HG03103 (cell line): ENCODE measurements around the gene RFX4.
"Not testable (repeated sequence)": the region's sequence is repeated elsewhere in the genome, so short reads cannot be mapped to it uniquely, and the experiment has no call there.

Experiments
- ATAC-seq: cut with Tn5 transposase; IDR thresholded peaks from one replicate; pipeline ENCODE4 v1.9.1; 2021; ENCODE audit warnings: low read depth; ENCODE audit not compliant: unreplicated experiment

The RFX4 gene

DNA sequence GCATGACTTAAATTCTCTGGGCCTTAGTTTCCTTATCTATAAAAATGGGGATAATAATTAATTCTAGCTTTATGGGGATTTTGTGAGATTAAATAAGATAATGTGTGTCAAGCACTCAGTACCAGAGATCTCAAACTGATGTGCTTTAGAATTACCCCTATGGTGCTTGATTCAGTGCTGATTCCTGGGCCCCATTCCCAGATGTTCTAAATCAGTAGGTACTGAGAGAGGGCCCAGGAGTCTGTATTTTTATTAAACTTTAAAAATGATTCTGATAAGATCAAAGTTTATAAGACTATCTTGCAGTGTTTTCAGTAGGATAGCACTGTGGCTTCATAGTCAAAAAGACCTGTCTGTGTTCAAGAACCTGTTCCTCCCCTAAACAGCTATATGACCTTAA, 102.6 kb downstream of the RFX4 start:
- no peak for ATAC-seq

- ATAC-seq: no peak
Observed at GRCh38 chr12:106687672-106688071, 104.9 kb downstream of the RFX4 start.

DNA sequence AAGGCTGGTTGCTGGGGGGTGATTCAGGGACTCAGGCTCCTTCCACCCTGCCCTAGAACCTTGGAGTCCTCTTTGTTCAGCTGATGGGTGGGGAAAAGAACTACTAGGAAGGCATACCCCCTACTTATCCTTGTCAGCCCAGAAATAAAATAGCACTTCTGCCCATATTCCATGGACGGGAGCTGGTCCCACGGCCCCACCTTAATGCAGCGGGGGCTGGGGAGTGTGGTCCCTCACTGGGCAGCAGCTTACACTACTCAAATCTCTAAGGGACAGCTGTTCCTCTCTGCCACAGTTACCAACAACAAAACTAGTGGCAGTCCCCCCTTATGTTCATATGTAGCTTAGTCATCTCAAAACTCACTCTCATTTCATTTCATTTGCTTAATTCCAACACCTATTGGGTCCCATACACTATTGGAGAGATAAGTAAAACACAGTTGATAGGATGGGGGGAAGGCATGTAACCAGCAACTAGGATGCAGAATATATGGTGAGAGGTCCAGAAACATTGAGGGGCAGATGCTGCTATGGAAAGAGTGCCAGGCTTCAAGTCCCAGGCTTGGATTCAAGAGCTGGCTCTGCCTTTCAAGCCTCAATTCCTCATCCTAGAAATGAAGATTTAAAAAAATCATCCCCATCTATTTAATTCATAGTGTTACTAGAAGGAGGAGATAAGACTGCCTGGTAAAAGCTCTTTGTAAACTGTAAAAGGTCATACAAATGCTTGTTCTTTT, 107.9 kb downstream of the RFX4 start:
- no peak for ATAC-seq

- not testable (repeated sequence) for ATAC-seq
Observed at GRCh38 chr12:106692033-106692432, 109.2 kb downstream of the RFX4 start.

GRCh38 chr12:106692896-106693820, 110.4 kb downstream of the RFX4 start:
- ATAC-seq: no peak

GRCh38 chr12:106696071-106696470, 113.3 kb downstream of the RFX4 start:
- no peak for ATAC-seq

- ATAC-seq: no peak
Observed at GRCh38 chr12:106696681-106697417, 114.0 kb downstream of the RFX4 start.

DNA sequence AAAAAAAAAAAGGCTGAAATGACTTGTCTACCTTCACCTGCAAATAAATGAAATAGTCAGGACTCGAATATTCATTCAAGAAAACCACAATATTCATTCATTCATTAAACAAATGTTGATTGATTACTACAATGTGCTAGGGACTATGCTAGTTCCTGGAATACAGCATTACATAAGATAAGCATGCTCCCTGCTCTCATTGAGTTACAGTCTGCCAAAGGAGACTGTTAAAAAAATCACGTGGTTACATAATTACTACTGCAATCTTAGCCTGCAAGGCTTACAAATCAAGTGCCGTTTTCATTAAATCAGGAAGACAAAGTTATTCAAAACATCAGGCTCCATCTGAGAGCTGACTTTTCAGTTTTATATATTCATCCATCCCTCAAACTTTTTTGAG, 121.3 kb downstream of the RFX4 start:
- ATAC-seq: no peak

GRCh38 chr12:106705971-106706370, 123.2 kb downstream of the RFX4 start:
- ATAC-seq: no peak

DNA sequence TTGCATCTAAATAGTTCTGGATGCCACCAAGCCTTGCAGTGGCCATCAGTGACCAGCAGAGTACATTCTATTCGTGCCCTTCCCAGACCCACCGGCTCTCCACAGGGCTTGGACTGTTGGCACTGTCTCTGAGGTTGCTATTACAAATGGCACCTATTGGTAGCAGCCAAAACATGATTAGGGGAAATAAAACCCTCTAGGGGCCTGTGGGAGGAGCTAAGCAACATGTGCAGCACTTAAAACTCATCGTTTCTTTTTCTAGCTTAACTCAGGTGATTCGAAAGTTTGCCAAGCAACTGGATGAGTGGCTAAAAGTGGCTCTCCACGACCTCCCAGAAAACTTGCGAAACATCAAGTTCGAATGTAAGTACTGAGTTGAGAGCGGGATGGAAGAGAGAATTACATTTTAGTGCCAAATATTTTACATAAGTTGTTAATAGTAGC, 126.3 kb downstream of the RFX4 start:
- ATAC-seq: no peak

DNA sequence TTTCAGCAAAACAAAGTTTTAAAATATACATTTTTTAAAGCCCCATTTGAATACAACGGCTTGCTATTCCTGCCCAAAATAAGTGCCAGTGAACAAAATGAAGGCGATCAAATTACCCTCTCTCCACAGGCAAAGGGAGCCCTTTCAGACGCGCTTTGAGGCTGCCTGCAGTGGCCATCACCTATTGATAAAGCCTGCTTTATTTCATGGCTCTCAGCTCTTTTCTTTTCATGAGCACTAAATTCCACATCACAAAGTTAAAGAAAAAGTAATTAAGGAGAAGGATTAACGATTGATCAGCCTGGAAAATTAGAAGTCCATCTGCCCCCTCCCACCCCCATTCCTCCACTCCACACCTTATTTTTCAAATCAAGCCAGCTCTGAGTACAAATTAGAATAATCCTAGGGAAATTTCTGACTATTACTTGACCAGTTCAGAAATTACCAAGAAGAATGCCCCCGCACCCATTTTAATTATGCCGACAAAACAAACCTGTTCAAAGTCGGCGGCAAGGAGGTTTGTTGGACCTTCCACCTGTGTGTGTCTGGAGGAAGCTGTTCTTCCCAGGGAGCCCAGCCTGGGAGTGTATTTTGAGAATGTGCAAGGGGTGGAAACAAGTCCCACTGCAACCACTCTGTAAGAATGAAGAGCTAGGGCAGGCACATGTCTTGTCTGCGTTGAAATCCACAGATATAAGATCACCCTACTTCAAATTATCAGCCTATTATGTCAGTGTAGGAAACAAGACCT, 127.5 kb downstream of the RFX4 start:
- no peak for ATAC-seq

GRCh38 chr12:106711316-106711715, 128.5 kb downstream of the RFX4 start:
- ATAC-seq: no peak

GRCh38 chr12:106712768-106713167, 130.0 kb downstream of the RFX4 start:
- no peak for ATAC-seq

- no peak for ATAC-seq
Observed at GRCh38 chr12:106714926-106715325, 132.1 kb downstream of the RFX4 start.

- no peak for ATAC-seq
Observed at GRCh38 chr12:106715582-106715981, 132.8 kb downstream of the RFX4 start.

- no peak for ATAC-seq
Observed at GRCh38 chr12:106717673-106718072, 134.9 kb downstream of the RFX4 start.

DNA sequence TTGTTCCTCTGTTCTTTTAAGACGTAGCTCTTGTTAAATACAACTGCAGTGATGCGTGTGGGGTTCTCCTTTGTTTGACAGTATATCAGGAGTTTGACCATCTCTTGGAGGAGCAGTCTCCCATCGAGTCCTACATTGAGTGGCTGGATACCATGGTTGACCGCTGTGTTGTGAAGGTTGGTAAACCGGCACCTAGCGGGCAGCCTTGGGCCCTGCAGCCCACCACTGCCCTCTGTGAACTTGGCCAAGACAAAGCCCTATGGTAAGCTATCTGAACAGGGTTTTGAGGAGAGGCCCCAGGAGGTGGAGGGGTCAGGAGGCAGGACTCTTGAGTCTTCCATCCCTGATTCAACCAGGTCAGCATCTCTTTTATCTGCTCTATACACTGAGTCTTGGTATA, 137.1 kb downstream of the RFX4 start:
- no peak for ATAC-seq

GRCh38 chr12:106720696-106721095, 137.9 kb downstream of the RFX4 start:
- no peak for ATAC-seq

DNA sequence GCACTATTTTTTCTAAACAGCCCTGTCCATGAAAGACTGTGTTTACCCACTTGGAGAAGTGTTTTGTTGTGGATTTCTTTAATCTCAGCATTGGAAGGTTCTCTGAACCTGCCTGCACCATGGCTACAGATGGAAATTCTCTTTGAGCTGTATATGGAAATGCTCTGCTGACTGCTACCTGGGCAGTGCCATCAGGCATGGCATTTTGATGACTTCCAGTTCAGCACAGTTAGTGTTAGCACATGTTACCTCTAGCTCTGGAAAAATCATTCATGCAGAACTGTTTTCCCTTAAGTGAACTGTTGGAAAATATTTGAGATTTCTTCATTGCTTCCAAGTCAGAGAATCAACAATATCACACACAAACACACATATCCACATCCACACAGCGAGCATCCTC, 139.1 kb downstream of the RFX4 start:
- no peak for ATAC-seq

- ATAC-seq: no peak
Observed at GRCh38 chr12:106722837-106723236, 140.0 kb downstream of the RFX4 start.
